Raji (cell line): ENCODE measurements around the gene ARL14EPL.

Experiments
- POLR2A ChIP-seq: IDR thresholded peaks from 2 replicates; pipeline ENCODE4 v1.6.1; 2011; ENCODE audit warnings: low read depth, low read length, control low read depth; ENCODE audit not compliant: insufficient read depth

Gene ARL14EPL

GRCh38 chr5:116032094-116032517 lies at the start of gene ARL14EPL:
Gene ARL14EPL, plus strand, starts transcription at chr5:116032472. Its CDS starts 18,994 bp downstream, at chr5:116051466.
- TF ChIP-seq POLR2A: no peak

DNA sequence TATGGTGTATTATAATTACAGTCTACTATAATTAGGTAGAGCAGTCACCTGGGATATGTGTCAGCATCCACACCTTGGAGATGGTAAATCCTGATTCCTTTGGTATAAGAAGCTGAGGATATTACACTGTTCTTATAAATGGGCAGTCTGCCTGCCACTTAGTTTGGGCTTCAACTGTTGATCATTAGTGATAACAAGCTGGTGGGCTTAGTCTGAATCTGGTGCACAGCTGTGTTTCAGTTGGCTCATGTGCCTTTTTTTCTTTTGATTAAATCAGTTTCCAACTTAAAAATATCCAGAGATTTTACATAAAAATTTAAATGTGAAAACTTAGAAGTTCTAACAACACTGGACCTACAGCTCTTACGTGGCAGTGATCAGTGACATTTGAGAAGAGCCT lies 48.8 kb upstream of the ARL14EPL start:
- TF ChIP-seq POLR2A: no peak

DNA sequence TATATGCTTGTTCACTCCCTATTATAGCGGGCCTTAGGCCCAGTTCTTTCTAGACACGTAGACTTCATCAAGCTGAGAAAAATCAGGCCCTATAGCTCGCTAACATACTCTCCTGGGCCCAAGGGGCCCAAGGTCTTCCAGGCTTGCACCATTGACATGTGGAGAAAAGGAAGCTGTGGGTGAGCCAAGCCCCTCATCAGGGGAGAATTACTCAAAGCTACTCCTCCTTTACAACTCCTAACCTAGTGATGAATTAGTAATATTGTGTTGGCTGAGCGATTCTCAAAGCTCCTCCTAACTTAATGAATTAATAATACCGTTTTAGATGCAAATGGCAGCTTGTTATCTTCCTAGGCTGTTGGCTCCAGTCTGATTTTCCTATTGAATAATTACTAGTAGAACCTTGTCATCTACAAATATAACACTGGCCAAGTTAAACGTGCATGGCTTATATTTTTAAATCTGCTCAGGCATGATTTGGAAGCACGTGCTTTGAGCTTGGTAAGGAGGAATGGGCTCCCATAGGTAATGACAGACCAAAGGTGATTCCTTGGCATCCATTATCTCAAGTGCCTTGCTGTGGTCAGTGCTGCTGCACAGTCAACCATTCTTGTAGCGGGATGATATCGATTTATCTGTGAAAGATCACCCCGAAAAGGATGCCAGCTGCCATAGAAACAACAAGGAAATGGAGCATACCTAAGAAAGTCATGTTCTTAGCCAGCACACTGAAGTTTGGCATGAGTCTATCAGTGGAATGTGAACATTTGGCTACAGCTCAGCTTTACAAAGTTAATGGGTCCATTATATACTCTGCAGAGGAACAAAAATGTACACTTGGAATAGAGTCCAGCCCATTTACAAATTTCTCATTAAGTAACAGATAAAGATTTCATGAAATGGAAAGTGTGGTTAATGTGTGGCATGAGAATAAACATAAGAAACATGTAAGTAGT lies 46.2 kb upstream of the ARL14EPL start:
- no peak for TF ChIP-seq POLR2A

DNA sequence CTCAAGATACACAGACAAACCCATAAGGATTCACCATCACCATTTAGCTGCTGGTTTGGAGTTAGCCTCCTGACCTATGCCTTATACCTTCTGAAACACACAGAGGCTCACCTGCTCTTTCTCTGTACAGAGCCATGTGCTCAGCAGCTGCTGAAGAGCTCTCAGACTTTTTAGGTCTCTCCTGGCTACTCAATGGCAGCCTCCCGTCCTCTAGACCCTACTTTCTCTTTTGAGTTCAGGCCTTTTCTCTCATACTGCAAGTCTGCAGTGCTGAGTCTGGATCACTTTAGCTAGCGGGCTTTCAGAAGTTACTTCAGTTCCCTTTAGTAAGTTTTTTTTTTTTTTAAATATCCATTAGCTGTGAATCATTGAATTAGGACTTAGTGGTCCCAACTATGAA lies 44.3 kb upstream of the ARL14EPL start:
- no peak for TF ChIP-seq POLR2A

- no peak for TF ChIP-seq POLR2A
Measured at GRCh38 chr5:115992848-115993350, 39.4 kb upstream of the ARL14EPL start.

DNA sequence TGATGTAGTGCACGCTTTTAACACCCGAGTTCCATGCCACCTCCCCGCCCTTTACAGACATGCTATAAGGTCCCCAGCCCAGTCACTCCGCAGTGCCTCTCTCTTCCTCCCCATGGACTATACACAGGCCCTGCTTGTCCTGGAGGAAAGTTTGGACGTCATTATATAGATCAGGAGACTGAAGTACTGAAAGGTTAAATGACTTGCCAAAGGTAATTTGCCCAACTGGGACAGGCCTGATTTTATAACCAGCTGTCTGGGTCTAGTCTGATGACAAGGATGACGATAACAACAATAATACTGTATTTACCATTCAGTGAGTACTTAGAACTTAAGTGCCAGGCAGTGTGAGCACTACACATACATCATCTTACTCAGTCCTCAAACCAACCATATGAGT lies 36.9 kb upstream of the ARL14EPL start:
- no peak for TF ChIP-seq POLR2A

DNA sequence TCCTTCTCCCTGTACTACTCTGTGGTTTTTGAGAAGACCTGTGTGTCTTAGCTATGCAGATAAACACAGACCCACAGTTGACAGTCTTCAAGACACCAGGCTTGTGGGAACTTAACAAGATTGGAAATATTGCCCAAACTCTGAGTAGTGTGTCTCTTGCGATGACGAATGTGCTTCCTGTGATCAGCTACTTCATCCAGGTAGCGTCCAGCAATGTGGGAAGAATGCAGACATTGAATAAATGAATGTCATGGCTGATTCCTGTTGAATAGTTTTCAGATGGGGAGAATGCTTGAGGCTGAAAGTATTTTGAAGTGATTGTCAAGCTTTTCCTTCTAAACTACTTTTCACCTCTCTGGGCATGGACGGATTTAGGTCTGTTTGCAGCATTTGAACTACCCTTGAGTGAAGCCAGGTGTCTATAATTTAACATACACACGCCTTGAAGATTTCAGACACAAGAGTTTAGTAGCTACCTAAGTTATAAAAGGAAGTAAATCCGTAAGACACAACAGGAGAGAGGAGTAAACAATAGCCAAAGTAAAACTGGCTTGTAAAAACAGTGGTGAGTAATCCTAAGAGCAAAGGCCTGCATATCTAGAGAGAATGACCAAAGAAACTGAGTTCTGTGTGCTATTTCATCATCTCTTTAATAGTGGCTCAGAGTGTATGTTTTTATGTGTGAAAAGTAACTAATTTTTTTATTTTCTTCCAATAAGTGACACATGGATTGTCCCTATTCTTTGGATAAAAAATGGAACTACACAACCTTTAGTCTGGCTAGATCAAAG lies 30.0 kb upstream of the ARL14EPL start:
- TF ChIP-seq POLR2A: no peak

DNA sequence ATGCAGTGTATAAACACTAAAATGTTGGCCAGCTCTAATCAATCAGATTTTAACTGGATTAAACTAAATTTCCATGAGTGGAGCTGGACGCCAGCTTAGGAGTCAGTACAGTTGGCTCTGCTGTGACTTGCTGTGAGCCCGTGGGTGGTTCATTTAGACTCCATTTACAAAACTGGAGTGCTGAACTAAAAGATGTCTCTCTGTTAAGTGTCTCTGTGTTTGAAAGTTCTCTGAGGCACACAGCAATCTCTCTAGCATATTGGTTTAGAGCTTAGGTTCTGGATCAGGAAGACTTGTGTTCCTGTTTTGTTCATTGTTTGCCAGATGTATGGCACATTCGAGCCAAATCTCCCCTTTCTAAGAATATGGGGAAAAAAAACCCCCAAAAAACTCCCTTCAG lies 28.0 kb upstream of the ARL14EPL start:
- no peak for TF ChIP-seq POLR2A

- TF ChIP-seq POLR2A: no peak
Measured at GRCh38 chr5:116009806-116010205, 22.5 kb upstream of the ARL14EPL start.

DNA sequence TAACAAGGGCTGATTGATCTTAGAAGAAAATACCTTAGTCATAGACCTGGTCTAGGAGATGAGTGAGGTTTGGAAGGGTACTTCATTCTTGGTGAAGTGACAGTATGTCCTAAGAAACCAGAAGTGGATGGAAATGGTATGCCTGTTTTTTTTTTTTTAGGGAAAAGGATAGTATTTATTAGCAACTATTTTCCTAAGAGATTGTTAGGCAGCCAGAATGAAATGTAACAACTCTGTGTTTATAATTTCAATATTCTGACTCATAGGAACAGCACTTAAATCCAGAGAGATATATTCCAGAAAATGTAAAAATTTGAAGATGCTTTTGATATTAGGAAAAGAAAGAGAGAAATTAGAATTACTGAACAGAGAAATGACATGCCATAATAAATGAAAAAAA lies 21.2 kb upstream of the ARL14EPL start:
- no peak for TF ChIP-seq POLR2A

DNA sequence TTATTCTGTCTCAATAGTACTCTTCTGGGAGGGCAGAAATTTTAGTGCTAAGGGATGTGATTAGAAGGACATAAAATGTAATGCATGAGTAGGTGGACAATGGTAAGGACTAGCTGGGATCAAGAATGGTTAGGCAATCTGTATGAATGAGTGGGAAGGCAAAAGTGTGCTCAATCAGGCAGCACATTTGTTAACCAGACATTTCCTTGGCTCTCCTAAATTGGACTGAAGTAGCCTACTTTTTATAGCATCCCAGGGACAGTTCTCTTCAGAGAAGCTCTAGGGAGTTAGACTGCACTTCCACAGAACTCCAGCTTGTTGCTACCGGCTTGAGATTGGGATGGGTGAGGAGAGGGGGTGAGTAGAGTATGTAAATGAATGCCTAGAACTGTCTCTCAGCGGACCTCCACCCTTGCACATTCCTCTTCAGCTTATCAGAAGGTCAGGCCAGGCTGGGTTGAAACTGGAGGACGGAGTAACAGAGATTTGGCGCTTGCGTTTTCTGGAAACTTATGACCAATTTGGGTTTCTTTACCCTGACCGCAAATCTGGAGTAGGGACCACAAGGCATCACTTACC lies 19.0 kb upstream of the ARL14EPL start:
- TF ChIP-seq POLR2A: no peak

DNA sequence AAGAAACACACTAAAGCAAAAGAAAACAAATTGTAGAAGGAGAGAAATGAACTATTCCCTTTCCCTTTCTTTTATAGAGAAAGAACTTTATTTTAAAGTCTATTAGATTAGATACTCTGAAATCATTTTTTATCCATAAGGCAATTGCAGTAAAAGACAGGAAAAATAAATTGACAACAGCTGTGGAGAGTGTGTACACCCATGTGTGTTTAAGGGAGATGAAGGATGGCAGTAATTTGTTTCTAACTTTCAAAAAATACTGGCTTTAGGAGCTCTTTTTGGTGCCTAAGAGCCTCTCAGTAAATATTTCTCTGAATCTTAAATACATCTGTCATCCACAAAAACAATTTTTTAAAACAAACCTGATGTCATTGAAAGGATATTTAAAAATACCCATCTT lies 18.3 kb upstream of the ARL14EPL start:
- no peak for TF ChIP-seq POLR2A

DNA sequence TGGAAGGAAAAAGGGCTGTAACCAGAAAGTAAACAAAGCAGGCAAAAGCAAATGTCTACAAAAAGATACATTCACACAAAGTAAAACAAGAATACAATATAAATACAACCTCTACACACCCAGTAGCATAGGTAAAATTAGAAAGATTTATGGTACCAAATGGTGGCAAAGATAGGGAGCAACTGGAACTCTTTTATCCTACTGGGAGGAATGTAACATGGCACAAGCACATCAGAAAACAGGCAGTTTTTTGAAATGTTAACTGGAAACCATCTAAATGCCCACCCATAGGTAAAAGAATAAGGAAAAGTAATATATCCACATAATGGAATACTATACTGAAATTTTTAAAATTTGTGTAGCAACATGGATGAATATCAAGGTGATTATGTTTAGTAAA lies 8.7 kb upstream of the ARL14EPL start:
- no peak for TF ChIP-seq POLR2A

DNA sequence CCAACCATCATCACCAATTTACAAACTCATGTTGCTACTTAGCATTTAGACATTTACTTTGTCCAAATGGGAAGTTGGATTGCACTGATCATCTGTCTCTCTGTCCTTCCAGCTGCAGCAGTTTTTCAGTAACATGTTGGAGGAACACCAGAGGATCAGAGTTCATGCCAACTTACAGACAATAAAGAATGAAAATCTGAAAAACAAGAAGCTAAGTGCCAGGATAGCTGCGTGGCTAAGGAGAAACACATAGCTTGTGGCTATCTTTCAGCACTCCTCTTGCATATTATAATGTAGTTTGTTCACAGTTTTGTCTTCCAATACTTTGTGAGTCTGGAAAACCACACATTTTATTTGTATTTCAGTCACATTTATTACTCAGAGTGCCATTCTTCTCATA lies 6.4 kb upstream of the ARL14EPL start:
- TF ChIP-seq POLR2A: no peak

- TF ChIP-seq POLR2A: no peak
Measured at GRCh38 chr5:116032991-116033390, 719 bp downstream of the ARL14EPL start.
